Activated effector memory CD4-positive, alpha-beta T cell treated with Interleukin-2 at 50 U/mL for 16 hours (primary cell): ENCODE results near the gene ADCY7.
A peak's percentile ranks its signal among the peaks of the same experiment; 100 is the strongest.

Experiments
- DNase-seq: peaks from one replicate; pipeline ENCODE4 v3.0.0-alpha.2; 2020

The ADCY7 gene

GRCh38 chr16:50315346-50315997, 49.1 kb downstream of the ADCY7 start:
- no peak for DNase-seq

GRCh38 chr16:50316102-50316847, 49.9 kb downstream of the ADCY7 start:
- no peak for DNase-seq

GRCh38 chr16:50316848-50317630, 50.7 kb downstream of the ADCY7 start:
- DNase-seq: no peak

GRCh38 chr16:50318796-50319578, 52.6 kb downstream of the ADCY7 start:
- no peak for DNase-seq

GRCh38 chr16:50320310-50320709, 54.0 kb downstream of the ADCY7 start:
- DNase-seq: no peak

GRCh38 chr16:50322333-50322732, 56.0 kb downstream of the ADCY7 start:
- no peak for DNase-seq

- DNase-seq: no peak
Measured at GRCh38 chr16:50323335-50324011, 57.1 kb downstream of the ADCY7 start.

- DNase-seq: no peak
Measured at GRCh38 chr16:50324345-50324744, 58.0 kb downstream of the ADCY7 start.

GRCh38 chr16:50326264-50326663, 59.9 kb downstream of the ADCY7 start:
- DNase-seq: no peak

GRCh38 chr16:50326835-50327465, 60.6 kb downstream of the ADCY7 start:
- DNase-seq: peak; percentile 43

GRCh38 chr16:50329446-50330189, 63.3 kb downstream of the ADCY7 start:
- no peak for DNase-seq

- DNase-seq: no peak
Measured at GRCh38 chr16:50331570-50331969, 65.2 kb downstream of the ADCY7 start.

- no peak for DNase-seq
Measured at GRCh38 chr16:50332599-50332998, 66.2 kb downstream of the ADCY7 start.

- DNase-seq: no peak
Measured at GRCh38 chr16:50334106-50334975, 68.0 kb downstream of the ADCY7 start.

GRCh38 chr16:50335196-50335958, 69.0 kb downstream of the ADCY7 start:
- DNase-seq: no peak

- no peak for DNase-seq
Measured at GRCh38 chr16:50336884-50337283, 70.5 kb downstream of the ADCY7 start.

GRCh38 chr16:50338371-50339231, 72.2 kb downstream of the ADCY7 start:
- no peak for DNase-seq

GRCh38 chr16:50340578-50340977, 74.2 kb downstream of the ADCY7 start:
- no peak for DNase-seq
